ENCODE measurements around the gene AUTS2.

Gene AUTS2

DNA sequence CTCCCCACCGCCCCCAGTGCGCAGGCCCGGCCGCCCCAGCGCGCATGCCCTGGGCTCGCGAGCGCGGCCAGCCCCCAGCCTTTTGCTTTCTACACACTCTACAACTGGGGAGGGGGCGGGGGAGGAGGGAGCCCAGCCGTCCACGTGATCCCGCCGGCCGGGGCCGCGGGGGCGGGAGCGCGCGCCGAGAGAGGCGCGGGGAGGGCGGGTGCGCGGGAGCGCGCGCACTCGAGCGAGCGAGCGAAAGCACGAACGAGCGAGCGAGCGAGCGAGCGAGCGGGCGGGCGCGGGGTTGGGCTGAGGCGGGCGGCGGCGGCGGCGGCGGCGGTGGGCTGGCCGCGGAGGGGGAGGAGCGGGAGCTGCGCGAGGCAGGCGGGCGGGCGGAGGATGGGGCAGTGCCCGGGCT lies at the start of gene AUTS2:
AUTS2 (plus strand) TSS at position 395 of the 406 bp plus-strand sequence. CDS start 1,179 bp downstream, outside the sequence.
- peak; percentile 13 to 22 for DNase-seq (ENCODE audit: low read depth in 2 of 2)

DNA sequence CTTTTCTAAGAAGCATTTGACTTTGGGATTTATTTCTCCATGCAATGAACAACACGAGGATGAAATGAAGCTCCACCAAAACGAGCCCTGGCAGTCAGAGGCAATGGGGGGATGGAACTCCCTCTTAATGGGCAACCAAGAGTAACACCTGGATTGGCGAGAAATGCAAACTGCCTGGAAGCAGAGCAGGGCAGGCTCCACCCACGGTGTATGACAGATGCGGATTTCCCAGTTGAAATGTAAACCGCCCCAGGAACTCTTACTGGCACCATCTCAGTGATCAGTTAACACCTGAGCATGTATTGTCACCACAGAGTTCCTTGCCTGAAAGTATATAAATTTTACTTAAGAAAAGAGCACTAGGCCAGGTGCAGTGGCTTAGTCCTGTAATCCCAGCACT lies 47.3 kb upstream of the AUTS2 start:
- no peak for DNase-seq (ENCODE audit: low read depth in 2 of 2)

DNA sequence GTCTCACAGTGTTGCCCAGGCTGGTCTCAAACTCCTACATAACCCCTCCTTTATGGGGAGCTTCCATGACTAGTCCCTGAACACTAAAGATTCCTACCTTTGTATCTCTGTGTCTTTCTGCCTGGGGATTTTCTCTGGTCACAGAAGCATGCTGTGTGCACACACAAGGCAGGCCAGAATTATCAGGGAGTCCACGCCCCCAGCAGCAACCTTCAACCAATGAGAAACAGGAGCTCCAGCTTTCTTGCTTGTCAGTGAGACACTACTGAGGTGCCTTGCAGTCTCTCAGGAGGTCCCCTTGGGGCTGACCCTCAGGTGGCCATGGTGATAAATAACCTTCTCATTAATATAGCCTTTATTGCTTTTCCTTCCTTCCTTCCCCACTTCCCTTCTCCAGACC lies 45.1 kb upstream of the AUTS2 start:
- no peak for DNase-seq (ENCODE audit: low read depth in 2 of 2)

- DNase-seq (ENCODE audit: low read depth in 2 of 2), result no peak
Observed at GRCh38 chr7:69561266-69561960, 36.9 kb upstream of the AUTS2 start.

- DNase-seq (ENCODE audit: low read depth in 2 of 2), result no peak
Observed at GRCh38 chr7:69564454-69565417, 33.5 kb upstream of the AUTS2 start.

DNA sequence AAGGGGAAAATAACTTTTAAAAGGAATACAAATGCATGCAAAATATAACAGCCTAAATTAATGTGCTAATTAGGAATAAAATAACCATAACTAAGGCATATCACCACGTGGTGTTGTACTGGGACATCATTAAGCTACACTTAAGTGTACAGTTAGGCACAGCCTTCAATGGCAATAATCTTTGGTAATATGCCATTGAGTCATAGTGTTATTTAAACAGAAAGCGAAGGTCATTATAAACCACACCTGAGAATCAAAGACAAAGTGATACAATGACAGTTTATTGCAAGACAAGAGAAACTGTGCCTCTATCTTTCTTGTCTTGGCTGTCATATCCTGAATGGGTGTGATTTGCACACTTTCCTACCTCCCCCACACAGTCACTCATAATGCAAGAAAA lies 30.5 kb upstream of the AUTS2 start:
- DNase-seq (ENCODE audit: low read depth in 2 of 2), result no peak

GRCh38 chr7:69568266-69568665 lies 30.0 kb upstream of the AUTS2 start:
- no peak for DNase-seq (ENCODE audit: low read depth in 2 of 2)

DNA sequence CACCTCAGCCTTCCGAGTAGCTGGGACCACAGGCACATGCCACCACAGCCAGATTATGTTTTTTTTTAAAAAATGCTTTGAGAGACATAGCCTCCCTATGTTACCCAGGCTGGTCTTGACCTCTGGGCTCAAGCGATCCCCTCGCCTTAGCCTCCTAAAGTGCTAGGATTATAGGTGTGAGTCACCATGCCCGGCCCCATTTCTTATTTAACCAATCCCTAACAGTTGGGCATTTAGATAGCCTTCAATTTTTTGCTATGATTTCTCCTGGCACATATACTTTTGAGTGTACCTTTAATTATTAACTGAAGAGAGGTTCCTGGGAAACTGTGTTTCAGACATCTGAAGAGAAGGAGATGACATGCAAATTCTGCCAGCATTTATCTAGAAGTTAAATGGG lies 22.6 kb upstream of the AUTS2 start:
- DNase-seq (ENCODE audit: low read depth in 2 of 2), result no peak

GRCh38 chr7:69577221-69577620 lies 21.1 kb upstream of the AUTS2 start:
- no peak for DNase-seq (ENCODE audit: low read depth in 2 of 2)

DNA sequence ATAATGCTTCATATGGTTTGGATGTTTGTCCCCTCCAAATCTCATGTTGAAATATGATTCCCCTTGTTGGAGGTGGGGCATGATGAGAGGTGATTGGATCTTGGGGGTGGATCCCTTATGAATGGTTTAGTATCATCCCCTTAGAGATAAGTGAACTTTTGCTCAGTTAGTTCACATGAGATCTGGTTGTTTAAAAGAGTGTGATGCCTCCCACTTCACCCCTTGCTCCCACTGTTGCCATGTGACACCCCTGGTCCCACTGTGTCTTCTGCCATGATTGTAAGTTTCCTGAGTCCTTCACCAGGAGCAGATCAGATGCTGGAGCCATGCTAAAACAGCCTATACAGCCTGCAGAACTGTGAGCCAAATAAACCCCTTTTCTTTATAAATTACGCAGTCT lies 13.1 kb upstream of the AUTS2 start:
- DNase-seq (ENCODE audit: low read depth in 2 of 2), result no peak

DNA sequence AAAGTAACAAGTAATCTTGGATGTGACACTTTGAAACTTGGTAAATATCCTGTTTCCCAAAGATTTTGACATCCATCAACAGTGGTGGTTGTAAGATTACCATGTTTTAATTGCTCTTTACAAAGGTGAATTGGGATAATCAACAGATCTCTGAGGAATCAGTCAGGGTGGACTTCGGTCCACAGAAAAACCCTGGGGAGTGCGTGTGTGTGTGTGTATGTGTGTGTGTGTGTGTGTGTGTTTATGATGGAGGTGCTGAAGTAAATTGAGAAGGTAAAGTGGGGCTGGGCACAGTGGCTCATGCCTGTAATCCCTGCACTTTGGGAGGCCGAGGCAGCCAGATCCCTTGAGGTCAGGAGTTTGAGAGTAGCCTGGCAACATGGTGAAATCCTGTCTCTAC lies 12.0 kb upstream of the AUTS2 start:
- no peak for DNase-seq (ENCODE audit: low read depth in 2 of 2)

GRCh38 chr7:69588773-69589172 lies 9.5 kb upstream of the AUTS2 start:
- DNase-seq (ENCODE audit: low read depth in 2 of 2), result no peak

GRCh38 chr7:69591805-69592204 lies 6.5 kb upstream of the AUTS2 start:
- no peak for DNase-seq (ENCODE audit: low read depth in 2 of 2)

GRCh38 chr7:69593511-69593910 lies 4.8 kb upstream of the AUTS2 start:
- no peak for DNase-seq (ENCODE audit: low read depth in 2 of 2)

GRCh38 chr7:69595415-69595814 lies 2.9 kb upstream of the AUTS2 start:
- DNase-seq (ENCODE audit: low read depth in 2 of 2), result no peak

DNA sequence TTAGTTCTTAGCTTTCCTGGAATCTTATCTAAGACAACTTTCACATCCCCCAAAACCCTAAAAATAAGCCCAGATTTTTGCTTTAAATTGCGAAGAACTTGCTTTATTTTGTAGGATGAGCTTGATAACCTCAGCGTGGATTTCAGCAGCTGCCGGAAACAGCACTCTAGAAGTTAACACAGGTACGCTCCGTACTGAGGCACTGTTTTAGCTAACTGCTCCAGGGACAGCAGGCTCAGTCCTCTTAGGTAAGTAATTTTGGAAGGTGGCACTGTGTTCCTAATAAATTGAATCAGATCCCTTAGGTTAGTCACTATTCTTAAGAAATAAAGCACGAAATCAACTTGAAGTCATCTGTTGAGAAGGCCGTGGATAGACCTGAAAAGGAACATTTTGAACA lies 2.2 kb upstream of the AUTS2 start:
- no peak for DNase-seq (ENCODE audit: low read depth in 2 of 2)

GRCh38 chr7:69596723-69597277 lies 1.5 kb upstream of the AUTS2 start:
- no peak for DNase-seq (ENCODE audit: low read depth in 2 of 2)

DNA sequence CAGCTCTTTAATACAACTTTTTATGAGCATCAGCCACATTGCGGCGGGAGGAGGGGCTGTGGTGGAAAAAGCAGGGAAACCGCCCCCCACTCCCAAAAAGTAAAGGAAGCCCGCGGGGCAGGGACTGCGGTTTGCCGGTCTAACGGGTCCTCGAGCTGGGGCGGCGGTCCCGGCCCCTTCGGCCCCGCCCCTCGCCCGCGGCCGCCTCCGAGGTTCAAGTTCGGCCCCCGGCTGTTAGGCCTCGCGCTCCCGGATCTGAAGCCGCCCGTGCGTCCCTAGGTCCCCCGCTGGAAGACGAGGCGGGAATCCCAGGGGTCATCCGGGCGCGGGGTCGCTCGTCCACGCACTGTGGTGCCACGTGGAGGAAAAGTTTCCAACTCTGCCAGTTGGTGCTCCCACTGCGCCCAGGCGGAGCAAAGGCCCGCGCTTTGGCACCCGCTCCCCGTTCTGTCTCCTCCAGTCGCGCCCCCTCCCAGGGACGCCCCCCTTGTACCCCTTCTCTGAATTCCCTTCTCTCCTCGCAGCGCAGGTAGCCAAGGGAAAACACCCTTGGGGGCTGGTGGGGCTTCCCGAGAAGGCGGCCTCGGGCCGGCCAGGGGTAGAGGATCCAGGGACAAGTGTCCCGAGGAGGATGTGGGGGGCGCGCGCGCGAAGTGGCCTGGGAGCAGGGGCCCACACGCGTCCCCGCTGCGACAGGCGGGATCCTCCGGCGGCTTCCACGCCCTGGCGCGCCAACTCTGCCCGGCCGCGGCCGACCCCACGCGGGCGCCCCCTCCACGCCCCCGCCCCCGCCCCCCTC lies 798 bp upstream of the AUTS2 start:
- no peak for DNase-seq (ENCODE audit: low read depth in 2 of 2)

DNA sequence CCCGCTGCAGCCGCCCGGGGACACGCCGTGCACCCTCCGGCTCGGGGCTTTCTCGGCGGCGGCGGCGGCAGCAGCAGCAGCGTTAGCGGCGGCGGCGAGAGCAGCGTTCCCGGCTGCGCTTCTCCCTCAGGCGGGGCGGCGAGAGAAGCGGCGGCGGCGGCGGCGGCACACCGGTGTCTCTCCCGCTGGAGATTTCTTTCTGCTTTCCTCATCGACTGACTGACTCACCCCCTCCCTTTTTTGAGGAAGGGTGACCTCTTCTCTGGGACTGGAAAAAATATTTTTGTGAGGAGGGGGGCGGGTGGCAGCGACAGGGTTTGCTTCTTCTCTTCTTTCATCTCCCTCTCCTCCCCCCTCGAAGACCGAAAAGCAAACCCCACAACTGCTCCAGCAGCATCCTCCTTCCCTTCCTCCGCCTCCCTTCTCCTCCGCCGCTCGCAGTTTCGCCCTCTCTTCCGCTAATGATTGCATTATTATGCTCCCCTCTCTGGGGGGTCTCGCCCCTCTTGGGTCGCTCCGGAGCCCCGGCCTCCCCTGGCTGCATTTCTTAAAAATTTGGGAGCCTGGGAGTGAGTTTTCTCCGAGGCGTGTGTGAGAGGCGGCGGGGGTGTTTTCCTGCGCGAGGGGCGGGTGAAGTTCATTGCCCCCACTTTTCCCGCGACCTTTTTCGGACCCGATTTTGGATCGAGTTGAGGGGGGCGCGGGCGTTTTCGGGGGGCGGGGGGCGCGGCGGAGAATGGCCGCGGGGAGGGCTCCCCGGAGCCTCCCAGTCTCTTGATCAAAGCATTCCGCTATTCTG lies 411 bp downstream of the AUTS2 start:
- no peak for DNase-seq (ENCODE audit: low read depth in 2 of 2)

GRCh38 chr7:69599286-69599954 lies 1.1 kb downstream of the AUTS2 start:
- DNase-seq (ENCODE audit: low read depth in 2 of 2), result no peak
